ENCODE data around the gene ENTPD8. TPM values are rescaled to one million over a fixed set of nuclear protein-coding genes. Genes with fewer than 3 reads are reported as not detected.

ENTPD8 gene
- total and polyA plus RNA-seq, 10 of the 15 experiments (the other 5 are each of a cell fraction or from before 2014, with no cell fraction given), result not detected

- intact Hi-C loops (cut with micrococcal nuclease; ENCODE audit: unreplicated experiment) (no loop called here), in situ Hi-C loops (cut with MboI) (no loop called here)
- no peak overlapping the region for H3K4me3 ChIP-seq
- CTCF ChIA-PET, result interaction anchor here (1.6 kb wide), 1 partner anchor 179 kb away, joined by 4 read pairs; no protein-coding TSS in a partner anchor
- RAD21 ChIA-PET (ENCODE audit: unreplicated experiment), result no interaction called here
- no peak for TF ChIP-seq EED (IDR thresholded peaks at IDR 0.05; ENCODE audit: low read depth)
- no peak for TF ChIP-seq SP1 (IDR thresholded peaks at IDR 0.05; ENCODE audit: low read depth, low read length)
- no peak for TF ChIP-seq SUZ12 (IDR thresholded peaks at IDR 0.05; ENCODE audit: unreplicated experiment)
- no peak for TF ChIP-seq CREB1 (IDR thresholded peaks at IDR 0.05; ENCODE audit: low read depth)
- TF ChIP-seq SMAD5 (IDR thresholded peaks at IDR 0.05; ENCODE audit: low read depth), result no peak
- no peak for TF ChIP-seq HDAC6 (IDR thresholded peaks at IDR 0.05; ENCODE audit: unreplicated experiment)
- TF ChIP-seq CBX3 (IDR thresholded peaks at IDR 0.05; ENCODE audit: borderline replicate concordance, low read depth), result no peak
- TF ChIP-seq USF2 (IDR thresholded peaks at IDR 0.05; ENCODE audit: borderline replicate concordance, low read depth, low read length), result no peak
- no peak for TF ChIP-seq SMAD1 (IDR thresholded peaks at IDR 0.05; ENCODE audit: low read depth, partially characterized antibody)
- TF ChIP-seq TARDBP (IDR thresholded peaks at IDR 0.05; ENCODE audit: borderline replicate concordance), result no peak
- TF ChIP-seq ZNF592 (IDR thresholded peaks at IDR 0.05), result no peak
- TF ChIP-seq RCOR1 (conservative IDR thresholded peaks at IDR 0.05; ENCODE audit: low read depth, low read length), result no peak
- no peak for TF ChIP-seq KLF5 (IDR thresholded peaks at IDR 0.05; ENCODE audit: partially characterized antibody)
- TF ChIP-seq SUPT20H (IDR thresholded peaks at IDR 0.05; ENCODE audit: borderline replicate concordance, control insufficient read depth, low read depth, low read length), result no peak
- no peak for TF ChIP-seq SKIL (IDR thresholded peaks at IDR 0.05; ENCODE audit: low read depth, poor library complexity, severe bottlenecking)
- no peak for TF ChIP-seq FOXM1 (IDR thresholded peaks at IDR 0.05; ENCODE audit: low read depth, low read length)
- TF ChIP-seq ATF3 (IDR thresholded peaks at IDR 0.05; ENCODE audit: borderline replicate concordance, extremely low read depth, low read depth, low read length), result no peak
- no peak overlapping the region for H3K27ac ChIP-seq (ENCODE audit: control insufficient read depth, insufficient read depth)
- H3K9ac ChIP-seq (ENCODE audit: control insufficient read depth, insufficient read depth, low read length), result no peak overlapping the region
- no peaks in the 10 kb centered on the region for H3K9me3 ChIP-seq (replicated peaks; ENCODE audit: control insufficient read depth, insufficient read depth, low read length)
- POLR2A ChIA-PET, result no interaction called here
- peaks cover 24% of the 10 kb centered on the region for H3K4me1 ChIP-seq (ENCODE audit: control insufficient read depth, insufficient read depth, low read length)
- FAIRE-seq (no peak), ATAC-seq (no peak), DNase-seq (ENCODE audit: low read depth, low spot score) (no peak)
- no peak overlapping the region for H3K4me2 ChIP-seq (ENCODE audit: control insufficient read depth, insufficient read depth)
- no peak overlapping the region for H2AFZ ChIP-seq (ENCODE audit: control insufficient read depth, low read depth, low read length)
- 83% methylated on average over 5 of the region's 5 CpGs for WGBS (ENCODE audit: insufficient coverage, insufficient replicate concordance, low lambda C conversion rate, missing lambda C conversion rate)
- SMC1A ChIA-PET (ENCODE audit: uncharacterized antibody, unreplicated experiment), result no interaction called here
- H3K27me3 ChIP-seq (replicated peaks in 1 of 2; ENCODE audit: control insufficient read depth in 2 of 2, insufficient read depth in 2 of 2, low read length in 1 of 2), result no peaks in the 10 kb centered on the region
- H3K79me2 ChIP-seq (ENCODE audit: control insufficient read depth, insufficient read depth, low read length), result peaks cover 10% of the 10 kb centered on the region
- H3K36me3 ChIP-seq (ENCODE audit: control insufficient read depth in 2 of 2, insufficient read depth in 2 of 2, low read length in 1 of 2), result no peaks in the 10 kb centered on the region
- BruUV-seq (replicated peaks), result no TSS peak
- no peaks in the 10 kb centered on the region for H4K20me1 ChIP-seq (ENCODE audit: control insufficient read depth, insufficient read depth)
Measured at GRCh38 chr9:137415451-137415850, 25.7 kb downstream of the ENTPD8 start.
